HG02970 (cell line): ENCODE measurements around the gene PCP4.

Experiments used
- ATAC-seq: cut with Tn5 transposase; IDR thresholded peaks from one replicate; pipeline ENCODE4 v1.9.1; 2021; ENCODE audit warnings: mild to moderate bottlenecking, moderate library complexity, moderate number of reproducible peaks; ENCODE audit not compliant: unreplicated experiment, low FRiP score

PCP4 gene

DNA sequence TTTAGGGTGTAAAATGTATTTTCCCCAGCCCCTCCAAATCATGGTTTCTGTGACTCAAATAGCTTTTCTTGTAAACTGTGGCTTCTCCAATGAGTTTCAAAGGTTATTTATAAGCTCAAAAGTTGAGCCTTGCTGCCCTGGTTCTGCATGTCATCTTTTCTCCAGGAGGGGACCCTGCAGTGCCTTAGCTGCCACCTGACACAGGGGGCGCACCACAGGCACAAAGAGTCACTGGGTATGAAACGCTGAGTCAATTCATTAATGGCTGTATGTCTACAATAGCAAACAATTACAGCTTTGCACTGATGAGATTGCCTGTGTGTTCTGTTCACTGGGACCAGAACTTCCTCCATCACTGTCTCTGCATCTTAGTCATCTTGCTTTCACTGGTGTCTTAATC lies 100.8 kb downstream of the PCP4 start:
- no peak for ATAC-seq

DNA sequence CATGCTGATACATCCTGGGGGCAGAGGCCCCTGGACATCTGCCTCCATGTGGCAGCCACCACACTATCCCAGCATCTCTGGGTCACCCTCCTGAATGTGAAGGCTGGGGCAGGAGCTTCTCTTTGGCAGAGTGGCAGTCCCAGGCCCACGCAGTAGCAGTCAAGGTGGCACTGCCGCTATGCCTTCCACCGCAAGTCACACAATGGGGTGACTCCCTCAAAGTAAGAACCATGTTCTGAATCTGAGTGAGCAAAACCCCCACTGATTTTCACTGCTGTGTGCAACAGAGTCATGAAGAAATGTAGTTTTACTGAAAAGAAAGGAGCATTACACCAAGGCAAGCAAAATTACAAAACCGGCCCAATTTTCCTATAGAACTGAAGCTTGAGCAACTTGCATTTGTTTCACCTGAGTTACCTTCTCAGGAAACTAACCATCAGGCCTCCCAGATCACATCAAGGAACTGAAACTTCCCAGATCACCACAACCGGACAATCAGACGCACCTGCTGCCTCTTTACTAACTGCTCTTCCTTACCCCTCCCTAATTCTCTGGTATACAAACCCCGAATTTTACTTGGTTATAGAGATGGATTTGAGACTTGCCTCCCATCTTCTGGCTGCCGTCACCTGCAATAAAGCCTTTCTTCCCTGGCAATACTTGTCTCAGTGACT lies 102.6 kb downstream of the PCP4 start:
- ATAC-seq: no peak

DNA sequence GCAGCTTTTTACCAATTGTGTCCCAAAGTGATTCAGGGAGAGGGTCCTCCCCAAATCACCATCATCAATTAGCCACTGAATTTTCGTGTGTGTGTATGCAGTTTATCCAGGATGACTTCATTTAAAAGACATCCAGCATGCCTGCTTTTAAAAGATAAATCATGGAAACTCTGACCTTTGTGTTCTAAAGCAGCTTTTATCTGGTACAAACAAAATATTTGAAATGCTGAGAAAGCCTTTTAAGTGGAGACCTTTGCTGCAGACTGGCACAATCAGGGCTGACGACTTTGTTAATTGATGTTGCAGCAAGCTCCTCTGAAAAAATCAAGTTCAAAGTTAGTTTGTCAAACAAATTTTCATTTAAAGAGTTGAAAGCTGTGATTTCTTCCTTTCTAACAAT lies 104.7 kb downstream of the PCP4 start:
- ATAC-seq: no peak

DNA sequence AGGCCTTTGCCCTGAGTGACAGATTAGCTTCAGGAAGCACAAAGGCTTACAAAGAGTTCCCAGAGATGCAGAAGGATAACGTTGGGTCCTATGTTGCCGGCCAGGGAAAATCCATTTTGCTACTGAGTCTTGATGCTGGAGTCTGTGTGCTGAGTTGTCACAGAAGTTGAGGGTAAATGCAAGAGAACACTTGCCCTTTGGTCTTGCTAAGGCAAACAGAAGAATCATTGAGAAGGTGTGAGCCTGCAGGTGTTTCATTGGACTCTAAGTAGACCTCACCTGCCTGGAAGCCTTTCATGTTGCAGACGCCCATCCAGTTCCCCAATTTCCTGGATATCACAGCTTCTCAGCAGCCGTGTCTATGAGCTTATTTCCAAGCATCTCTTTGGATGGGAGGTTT lies 105.2 kb downstream of the PCP4 start:
- ATAC-seq: no peak

DNA sequence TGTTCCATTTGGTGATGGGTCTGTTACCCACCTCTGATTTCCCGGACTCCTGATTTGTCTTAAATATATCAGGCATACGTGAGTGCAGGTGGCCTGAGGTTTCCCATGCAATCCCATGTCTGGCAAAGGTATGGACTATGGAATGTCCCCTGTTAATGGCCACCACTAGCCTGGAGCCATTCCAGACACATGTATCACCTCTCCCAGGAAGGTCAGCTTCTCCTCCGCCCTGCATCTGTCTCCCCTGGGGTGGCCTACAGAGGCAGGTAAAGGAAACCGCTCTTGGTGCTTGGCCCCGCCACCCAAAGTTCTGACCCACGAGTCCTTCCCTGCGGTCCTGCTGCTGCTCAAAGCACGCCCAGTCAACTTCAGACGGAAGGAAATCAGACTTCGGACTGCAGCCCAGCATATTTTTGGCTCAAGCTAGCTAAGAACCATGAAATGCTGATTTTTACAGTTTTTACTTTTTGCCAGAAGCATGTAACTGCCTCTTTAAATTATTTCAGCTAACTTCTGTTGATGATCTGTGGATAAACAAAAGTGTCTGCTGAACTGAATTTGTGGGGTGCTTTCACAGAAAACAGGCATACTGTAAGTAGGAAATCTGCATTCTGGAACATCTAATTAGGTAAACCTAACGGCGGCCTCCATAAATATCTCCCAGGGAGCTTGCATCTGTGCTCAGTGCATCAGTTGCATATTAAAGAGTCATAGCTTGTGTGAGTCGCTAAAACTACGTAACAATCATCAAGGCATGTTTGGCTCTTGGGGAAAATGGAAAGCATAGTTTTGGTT lies 105.9 kb downstream of the PCP4 start:
- no peak for ATAC-seq

DNA sequence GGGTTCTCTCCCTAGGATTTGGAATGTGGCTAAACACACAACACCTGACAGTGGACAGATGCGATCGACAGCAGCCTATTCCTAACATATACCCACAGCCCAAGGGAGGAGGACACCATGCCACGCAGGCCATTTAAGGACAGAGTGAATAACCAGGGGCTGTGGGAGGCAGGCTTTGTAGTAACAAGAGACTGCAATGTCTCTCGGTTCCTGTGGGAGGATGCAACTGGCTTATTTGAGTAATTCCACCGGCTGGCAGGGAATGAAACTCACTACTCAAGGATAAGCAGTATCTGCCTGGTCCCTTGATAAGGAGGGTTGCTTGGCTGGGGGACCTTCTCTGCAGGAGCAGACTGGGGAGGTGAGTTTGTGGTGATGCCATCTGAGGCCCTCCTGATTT lies 109.6 kb downstream of the PCP4 start:
- no peak for ATAC-seq
